ENCODE results near the gene ZRANB1. TPM values are rescaled to one million over a fixed set of nuclear protein-coding genes. Genes with fewer than 3 reads are reported as not detected.
A peak's percentile ranks its signal among the peaks of the same experiment; 100 is the strongest.

The ZRANB1 gene
- total RNA-seq, 2 donors from 2014 or later: 17.9 to 28.7 TPM

DNA sequence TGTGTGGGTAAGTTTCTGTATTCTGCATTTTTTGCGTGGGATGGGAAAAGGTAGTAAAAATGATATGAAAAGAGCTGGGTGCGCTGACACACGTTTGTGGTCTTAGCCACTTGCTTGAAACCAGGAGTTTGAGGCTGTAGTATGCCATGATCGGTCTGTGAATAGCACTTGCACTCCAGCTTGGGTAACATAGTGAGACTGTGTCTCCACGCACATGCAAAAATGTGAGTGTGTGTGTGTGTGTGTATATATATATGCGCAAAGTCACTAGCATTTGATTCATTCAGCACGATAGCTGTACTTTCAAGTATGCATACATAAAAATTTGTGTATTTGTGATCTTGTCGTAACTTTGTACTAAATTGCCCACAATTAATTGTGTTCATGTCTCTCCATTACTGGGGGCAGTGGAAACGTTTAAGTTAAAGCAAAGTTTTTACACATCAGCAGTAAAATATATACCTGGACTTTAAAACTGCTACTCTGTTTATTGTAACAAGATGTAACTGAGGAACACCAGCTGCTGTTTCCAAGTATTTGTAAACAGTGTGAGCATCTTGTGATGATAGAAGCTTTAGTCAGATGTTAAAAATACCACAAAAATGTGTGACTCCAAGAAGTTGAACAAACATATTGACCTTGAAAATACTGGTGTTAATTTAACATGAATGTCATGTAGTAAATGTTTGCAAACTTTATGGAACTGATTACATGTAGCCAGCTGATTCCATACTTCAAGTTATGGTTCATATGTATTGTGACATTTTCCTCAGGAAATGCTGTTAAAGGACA is 1.6 kb downstream of the ZRANB1 start:
- H3K4me1 ChIP-seq (replicated peaks): peaks cover 7% of the 10 kb centered on the region
- H3K9me3 ChIP-seq: no peaks in the 10 kb centered on the region
- WGBS: 76% methylated on average over 9 of the region's 9 CpGs
- H3K27ac ChIP-seq: no peak overlapping the region
- intact Hi-C loops (cut with DNase I): no loop called here
- no peak for DNase-seq (ENCODE audit: low spot score)
- no peaks in the 10 kb centered on the region for H3K36me3 ChIP-seq
- no peak overlapping the region for H3K4me3 ChIP-seq
- H3K27me3 ChIP-seq (replicated peaks; ENCODE audit: insufficient read depth): no peaks in the 10 kb centered on the region
- TF ChIP-seq POLR2A (IDR thresholded peaks at IDR 0.05) (no peak), CTCF (IDR thresholded peaks at IDR 0.05) (no peak), POLR2AphosphoS5 (IDR thresholded peaks at IDR 0.05) (no peak)

- no peaks in the 10 kb centered on the region for H3K27me3 ChIP-seq (replicated peaks; ENCODE audit: insufficient read depth)
- no peaks in the 10 kb centered on the region for H3K9me3 ChIP-seq
- intact Hi-C loops (cut with DNase I): no loop called here
- no peak for DNase-seq (ENCODE audit: low spot score)
- H3K4me3 ChIP-seq: no peak overlapping the region
- no peak for TF ChIP-seq CTCF (IDR thresholded peaks at IDR 0.05)
- no peak for TF ChIP-seq POLR2A (IDR thresholded peaks at IDR 0.05)
- no peak for TF ChIP-seq POLR2AphosphoS5 (IDR thresholded peaks at IDR 0.05)
- peaks cover 7% of the 10 kb centered on the region for H3K4me1 ChIP-seq (replicated peaks)
- 62% methylated on average over 2 of the region's 2 CpGs for WGBS
- H3K36me3 ChIP-seq: no peaks in the 10 kb centered on the region
- H3K27ac ChIP-seq: peak overlapping the region in 1 of 2 donors; percentile 2
Observed at GRCh38 chr10:124944982-124945381, 3.1 kb downstream of the ZRANB1 start.

DNA sequence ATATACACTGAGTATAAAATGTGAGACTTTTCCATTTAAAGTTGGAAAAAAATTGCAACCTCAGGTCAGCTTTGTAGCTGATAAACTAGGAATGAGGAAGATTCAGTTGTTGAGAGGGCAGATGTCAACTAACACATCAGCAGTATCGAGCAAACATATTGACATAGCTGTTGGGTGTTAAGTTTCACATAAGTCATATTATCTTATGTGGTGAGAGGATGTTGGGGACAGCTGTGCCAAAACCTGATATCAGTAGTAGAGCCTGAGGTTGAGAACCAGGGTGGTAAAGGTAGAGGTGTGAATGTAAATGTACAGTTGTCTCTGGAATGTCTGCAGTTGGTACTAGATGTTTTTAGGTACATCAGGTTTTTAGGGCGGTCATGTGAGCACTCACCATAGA is 5.0 kb downstream of the ZRANB1 start:
- WGBS: 67% methylated on average over 2 of the region's 2 CpGs
- DNase-seq (ENCODE audit: low spot score): no peak
- no peaks in the 10 kb centered on the region for H3K27me3 ChIP-seq (replicated peaks; ENCODE audit: insufficient read depth)
- no peaks in the 10 kb centered on the region for H3K9me3 ChIP-seq
- H3K27ac ChIP-seq: no peak overlapping the region
- no peak overlapping the region for H3K4me3 ChIP-seq
- TF ChIP-seq POLR2AphosphoS5 (IDR thresholded peaks at IDR 0.05) (no peak), POLR2A (IDR thresholded peaks at IDR 0.05) (no peak), CTCF (IDR thresholded peaks at IDR 0.05) (no peak)
- intact Hi-C loops (cut with DNase I): no loop called here
- no peaks in the 10 kb centered on the region for H3K36me3 ChIP-seq
- H3K4me1 ChIP-seq (replicated peaks): peaks cover 7% of the 10 kb centered on the region

DNA sequence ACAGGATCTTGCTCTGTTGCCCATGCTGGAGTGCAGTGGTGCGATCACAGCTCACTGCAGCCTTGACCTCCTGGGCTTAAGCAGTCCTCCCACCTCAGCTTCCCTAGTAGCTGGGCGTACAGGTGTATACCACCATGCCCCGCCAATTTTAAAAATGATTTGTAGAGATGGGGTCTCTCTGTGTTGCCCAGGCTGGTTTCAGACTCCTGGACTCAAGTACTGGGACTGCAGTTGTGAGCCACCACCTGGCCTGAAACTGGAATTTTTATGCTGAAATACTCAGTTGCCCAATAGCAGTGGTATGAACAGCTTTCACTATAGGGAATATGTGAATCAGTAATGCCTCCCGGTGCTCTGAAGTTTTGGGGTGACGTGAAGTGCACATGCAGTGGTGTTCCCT is 7.6 kb downstream of the ZRANB1 start:
- H3K4me3 ChIP-seq: no peak overlapping the region
- H3K9me3 ChIP-seq: no peaks in the 10 kb centered on the region
- intact Hi-C loops (cut with DNase I): no loop called here
- no peaks in the 10 kb centered on the region for H3K27me3 ChIP-seq (replicated peaks; ENCODE audit: insufficient read depth)
- WGBS: 96% methylated on average over 5 of the region's 5 CpGs
- no peaks in the 10 kb centered on the region for H3K36me3 ChIP-seq
- TF ChIP-seq POLR2AphosphoS5 (IDR thresholded peaks at IDR 0.05): no peak
- TF ChIP-seq POLR2A (IDR thresholded peaks at IDR 0.05): no peak
- no peak for TF ChIP-seq CTCF (IDR thresholded peaks at IDR 0.05)
- no peak for DNase-seq (ENCODE audit: low spot score)
- H3K27ac ChIP-seq: no peak overlapping the region
- H3K4me1 ChIP-seq (replicated peaks): no peaks in the 10 kb centered on the region

GRCh38 chr10:124952123-124952522 is 10.2 kb downstream of the ZRANB1 start:
- TF ChIP-seq POLR2AphosphoS5 (IDR thresholded peaks at IDR 0.05): no peak
- TF ChIP-seq CTCF (IDR thresholded peaks at IDR 0.05): no peak
- no peak for TF ChIP-seq POLR2A (IDR thresholded peaks at IDR 0.05)

More at GRCh38 chr10:124952123-124952522, 10.2 kb downstream of the ZRANB1 start:
- Histone ChIP-seq H3K36me3 (no peaks in the 10 kb centered on the region), H3K9me3 (no peaks in the 10 kb centered on the region), H3K4me3 (no peak overlapping the region), H3K4me1 (replicated peaks) (no peaks in the 10 kb centered on the region), H3K27ac (no peak overlapping the region), H3K27me3 (replicated peaks; ENCODE audit: insufficient read depth) (no peaks in the 10 kb centered on the region)
- no peak for DNase-seq (ENCODE audit: low spot score)
- intact Hi-C loops (cut with DNase I): no loop called here
- 85% methylated on average over 6 of the region's 6 CpGs for WGBS

Data from prostate gland (tissue), 2 donors.